Lung (tissue), 12 donors: ENCODE data around the gene NTRK3. TPM values are rescaled to one million over a fixed set of nuclear protein-coding genes. Genes with fewer than 3 reads are reported as not detected.
"Not testable (repeated sequence)": the region's sequence is repeated elsewhere in the genome, so short reads cannot be mapped to it uniquely, and the experiment has no call there.

Experiments used
- ATAC-seq: fragments of 200-7000 bp; cut with Tn5 transposase; one replicate; pipeline ENCODE4 v1.9.1; 2020; ENCODE audit warnings: moderate number of reproducible peaks; ENCODE audit not compliant: insufficient read depth, low FRiP score
- DNase-seq, 3 donors: peaks; one replicate each; pipeline ENCODE4 v3.0.0-alpha.2; 2013 to 2017
- H3K27ac ChIP-seq, 2 donors: one replicate each; pipeline ENCODE4 v1.5.1; 2013; ENCODE audit warnings: mild to moderate bottlenecking in 2 of 2, moderate library complexity in 2 of 2, control low read depth in 1 of 2, inconsistent platforms in 1 of 2, low read depth in 1 of 2, low read length in 1 of 2
- H3K27me3 ChIP-seq, 3 donors: one replicate each; pipeline ENCODE4 v1.5.1; 2013; ENCODE audit warnings: low read length in 2 of 3; ENCODE audit not compliant: control insufficient read depth in 3 of 3, insufficient read depth in 3 of 3
- H3K36me3 ChIP-seq, 4 donors: one replicate each; pipeline ENCODE4 v1.5.1; 2013; ENCODE audit warnings: low read length in 4 of 4, mild to moderate bottlenecking in 1 of 4, moderate library complexity in 1 of 4; ENCODE audit not compliant: control insufficient read depth in 4 of 4, insufficient read depth in 4 of 4
- H3K4me1 ChIP-seq, 5 donors: one replicate each; pipeline ENCODE4 v1.5.1; 2013; ENCODE audit warnings: low read length in 5 of 5, mild to moderate bottlenecking in 2 of 5, moderate library complexity in 1 of 5; ENCODE audit not compliant: control insufficient read depth in 5 of 5, insufficient read depth in 5 of 5
- H3K4me3 ChIP-seq: one replicate; pipeline ENCODE4 v1.5.1; 2013; ENCODE audit warnings: mild to moderate bottlenecking, control low read depth, moderate library complexity
- H3K9ac ChIP-seq, 2 donors: one replicate each; pipeline ENCODE4 v1.5.1; 2013; ENCODE audit warnings: low read length in 2 of 2, control low read depth in 1 of 2; ENCODE audit not compliant: insufficient read depth in 1 of 2
- H3K9me3 ChIP-seq, 4 donors: one replicate each; pipeline ENCODE4 v1.5.1; 2013; ENCODE audit warnings: low read length in 3 of 4, mild to moderate bottlenecking in 1 of 4, moderate library complexity in 1 of 4; ENCODE audit not compliant: control insufficient read depth in 4 of 4, insufficient read depth in 3 of 4
- CTCF ChIP-seq: IDR thresholded peaks from 2 replicates; pipeline ENCODE4 v1.5.1; 2012; ENCODE audit warnings: mild to moderate bottlenecking; ENCODE audit errors: control extremely low read depth, extremely low read depth
- WGBS, 2 donors: extraction: QIAGEN DNeasy Blood & Tissue Kit; methylation state at CpG; one replicate each; pipeline ENCODE4 v1.1.7; 2013; 5-methylcytosine and 5-hydroxymethylcytosine counted together
- polyA plus RNA-seq, 2 donors: library from polyadenylated mRNA; stranded (reverse); fragments of 200-250 nt; gene quantifications; one replicate each; pipeline ENCODE4 v1.2.1, GENCODE V29; 2013
- total RNA-seq, 2 donors: library from RNA; depleted of rRNA in 1 of 2; stranded (reverse); fragments of >200 nt in 1 of 2; gene quantifications; one replicate each; pipeline ENCODE4 v1.2.1, GENCODE V29; 2014 to 2021
- donor health status: control.
- donor health status: control.
- donor health status: Bipolar disorder and iron deficiency.
- donor health status: healthy.
- donor health status: DM: yes; HTN: yes; CAD: no.

Gene NTRK3
- total and polyA plus RNA-seq, 4 donors, result 0.44 to 11.0 (median 4.2) TPM

GRCh38 chr15:88075102-88075501 is 181.4 kb downstream of the NTRK3 start:
- TF ChIP-seq CTCF, result no peak
- no peak for ATAC-seq
- Histone ChIP-seq H3K4me1 (peaks cover 0 to 45% (median 6%) of the 10 kb centered on the region in 5 donors), H3K27me3 (no peaks in the 10 kb centered on the region), H3K27ac (no peak overlapping the region), H3K9ac (no peak overlapping the region), H3K4me3 (no peak overlapping the region), H3K9me3 (no peaks in the 10 kb centered on the region), H3K36me3 (no peaks in the 10 kb centered on the region)
- 80 to 86% methylated on average over 6 of the region's 6 CpGs for WGBS, 2 donors
- DNase-seq, result no peak

- Histone ChIP-seq H3K9ac (no peak overlapping the region), H3K27ac (no peak overlapping the region), H3K4me1 (peaks cover 0 to 53% (median 6%) of the 10 kb centered on the region in 5 donors), H3K27me3 (no peaks in the 10 kb centered on the region), H3K4me3 (no peak overlapping the region), H3K36me3 (no peaks in the 10 kb centered on the region), H3K9me3 (no peaks in the 10 kb centered on the region)
- ATAC-seq (no peak), DNase-seq (no peak)
- no peak for TF ChIP-seq CTCF
- WGBS, 2 donors, result 78% methylated on average over 5 of the region's 5 CpGs
These were observed 182.2 kb downstream of the NTRK3 start for GRCh38 chr15:88074386-88074785.

GRCh38 chr15:88073391-88073691 is 183.2 kb downstream of the NTRK3 start:
- Histone ChIP-seq H3K36me3 (no peaks in the 10 kb centered on the region), H3K4me1 (peaks cover 0 to 59% (median 6%) of the 10 kb centered on the region in 5 donors), H3K27ac (no peak overlapping the region), H3K4me3 (no peak overlapping the region), H3K9me3 (no peaks in the 10 kb centered on the region), H3K9ac (no peak overlapping the region), H3K27me3 (no peaks in the 10 kb centered on the region)
- 60 to 64% methylated on average over 2 of the region's 2 CpGs for WGBS, 2 donors
- TF ChIP-seq CTCF, result no peak
- no peak for ATAC-seq
- no peak for DNase-seq

- no peak for TF ChIP-seq CTCF
- Histone ChIP-seq H3K27me3 (no peaks in the 10 kb centered on the region), H3K36me3 (no peaks in the 10 kb centered on the region), H3K27ac (no peak overlapping the region), H3K4me3 (no peak overlapping the region), H3K4me1 (peaks cover 0 to 55% (median 6%) of the 10 kb centered on the region in 5 donors), H3K9me3 (no peaks in the 10 kb centered on the region), H3K9ac (no peak overlapping the region)
- ATAC-seq (no peak), DNase-seq (no peak)
- WGBS, 2 donors, result 71 to 77% methylated on average over 6 of the region's 6 CpGs
These were observed 183.7 kb downstream of the NTRK3 start for GRCh38 chr15:88072598-88073390.

GRCh38 chr15:88072133-88072532 is 184.4 kb downstream of the NTRK3 start:
- ATAC-seq, H3K27ac ChIP-seq, H3K9me3 ChIP-seq, H3K27me3 ChIP-seq, DNase-seq, H3K36me3 ChIP-seq, H3K4me3 ChIP-seq, H3K9ac ChIP-seq: not testable (repeated sequence)
- peaks cover 0 to 53% (median 1%) of the 10 kb centered on the region in 5 donors for H3K4me1 ChIP-seq
- WGBS, 2 donors, result 85 to 92% methylated on average over 9 of the region's 9 CpGs
